ENCODE data around the gene NLRP7.
A peak's percentile ranks its signal among the peaks of the same experiment; 100 is the strongest.
"Not testable (repeated sequence)": the region's sequence is repeated elsewhere in the genome, so short reads cannot be mapped to it uniquely, and the experiment has no call there.

Gene NLRP7

GRCh38 chr19:54947381-54947780 lies at the start of gene NLRP7:
Gene NLRP7 (minus strand): TSS chr19:54947530.
- no peak for DNase-seq

DNA sequence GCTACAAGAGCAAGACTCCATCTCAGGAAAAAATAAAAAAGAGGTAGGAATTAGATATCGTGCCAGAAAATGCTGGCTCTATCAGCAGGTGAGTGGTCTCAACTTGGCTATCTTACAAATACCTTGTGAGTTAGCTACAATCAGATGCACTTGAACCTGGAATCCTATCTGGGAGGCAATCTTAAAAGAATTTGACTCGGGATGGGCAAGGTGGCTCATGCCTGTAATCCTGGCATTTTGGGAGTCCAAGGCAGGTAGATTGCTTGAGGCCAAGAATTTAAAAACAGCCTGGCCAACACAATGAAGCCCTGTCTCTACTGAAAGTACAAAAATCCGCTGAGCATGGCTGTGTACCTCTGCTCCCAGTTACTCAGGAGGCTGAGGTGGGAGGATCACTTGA lies 48.2 kb upstream of the NLRP7 start:
- DNase-seq, result no peak

GRCh38 chr19:54989531-54989930 lies 42.2 kb upstream of the NLRP7 start:
- DNase-seq, result not testable (repeated sequence)

DNA sequence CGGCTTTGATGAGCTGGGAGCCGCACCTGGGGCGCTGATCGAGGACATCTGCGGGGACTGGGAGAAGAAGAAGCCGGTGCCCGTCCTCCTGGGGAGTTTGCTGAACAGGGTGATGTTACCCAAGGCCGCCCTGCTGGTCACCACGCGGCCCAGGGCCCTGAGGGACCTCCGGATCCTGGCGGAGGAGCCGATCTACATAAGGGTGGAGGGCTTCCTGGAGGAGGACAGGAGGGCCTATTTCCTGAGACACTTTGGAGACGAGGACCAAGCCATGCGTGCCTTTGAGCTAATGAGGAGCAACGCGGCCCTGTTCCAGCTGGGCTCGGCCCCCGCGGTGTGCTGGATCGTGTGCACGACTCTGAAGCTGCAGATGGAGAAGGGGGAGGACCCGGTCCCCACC lies 35.2 kb upstream of the NLRP7 start:
- DNase-seq, result not testable (repeated sequence)

- DNase-seq, result peak; percentile 33 to 47
These were observed 26.1 kb upstream of the NLRP7 start for GRCh38 chr19:54973229-54974090.

DNA sequence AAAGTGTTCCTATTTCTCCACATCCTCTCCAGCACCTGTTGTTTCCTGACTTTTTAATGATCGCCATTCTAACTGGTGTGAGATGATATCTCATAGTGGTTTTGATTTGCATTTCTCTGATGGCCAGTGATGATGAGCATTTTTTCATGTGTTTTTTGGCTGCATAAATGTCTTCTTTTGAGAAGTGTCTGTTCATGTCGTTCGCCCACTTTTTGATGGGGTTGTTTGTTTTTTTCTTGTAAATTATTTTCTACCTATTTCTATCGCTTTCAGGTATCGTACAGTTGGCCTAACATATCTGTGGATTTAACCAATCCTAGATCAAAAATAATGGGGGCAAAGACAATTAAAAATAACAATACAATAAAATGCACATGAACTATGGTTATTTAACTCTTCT lies 24.1 kb upstream of the NLRP7 start:
- not testable (repeated sequence) for DNase-seq

DNA sequence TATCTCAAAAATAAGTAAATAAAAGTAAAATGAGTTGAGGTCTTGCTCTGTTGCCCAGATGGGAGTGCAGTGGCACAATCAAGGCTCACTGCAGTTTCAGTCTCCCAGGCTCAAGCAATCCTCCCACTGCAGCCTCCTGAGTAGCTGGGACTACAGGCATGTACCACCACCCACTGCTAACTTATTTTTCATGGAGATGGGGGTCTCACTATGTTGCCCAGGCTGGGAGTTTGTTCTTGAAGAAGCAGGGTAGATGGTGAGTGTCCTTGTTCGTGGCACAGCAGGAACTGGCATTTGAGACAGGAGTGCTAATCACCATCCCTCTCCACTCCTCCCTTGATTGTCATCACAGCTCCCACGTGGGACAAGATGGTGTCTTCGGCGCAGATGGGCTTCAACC lies 22.3 kb upstream of the NLRP7 start:
- DNase-seq, result no peak

- DNase-seq, result no peak
These were observed 20.3 kb upstream of the NLRP7 start for GRCh38 chr19:54967611-54968010.

GRCh38 chr19:54965055-54965454 lies 17.7 kb upstream of the NLRP7 start:
- DNase-seq, result not testable (repeated sequence)

DNA sequence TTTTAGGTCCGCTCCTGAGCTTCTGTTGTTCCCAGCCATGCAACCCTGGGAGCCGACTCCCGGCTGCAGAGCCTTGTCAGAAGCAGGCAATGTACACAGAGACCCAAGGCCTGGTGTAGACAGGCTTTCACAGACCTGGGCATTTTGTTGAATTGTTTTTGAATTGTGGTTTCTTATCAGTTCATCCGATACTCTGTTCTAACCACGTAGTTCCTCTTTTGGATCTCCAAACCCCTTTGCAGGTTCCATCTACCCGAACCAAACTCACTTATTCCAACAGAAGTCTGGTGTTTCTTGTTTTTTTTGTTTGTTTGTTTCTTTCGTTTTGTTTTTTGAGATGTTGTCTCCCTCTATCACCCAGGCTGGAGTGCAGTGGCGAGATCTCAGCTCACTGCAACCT lies 12.5 kb upstream of the NLRP7 start:
- DNase-seq, result no peak

GRCh38 chr19:54955376-54955775 lies 8.0 kb upstream of the NLRP7 start:
- DNase-seq, result no peak

DNA sequence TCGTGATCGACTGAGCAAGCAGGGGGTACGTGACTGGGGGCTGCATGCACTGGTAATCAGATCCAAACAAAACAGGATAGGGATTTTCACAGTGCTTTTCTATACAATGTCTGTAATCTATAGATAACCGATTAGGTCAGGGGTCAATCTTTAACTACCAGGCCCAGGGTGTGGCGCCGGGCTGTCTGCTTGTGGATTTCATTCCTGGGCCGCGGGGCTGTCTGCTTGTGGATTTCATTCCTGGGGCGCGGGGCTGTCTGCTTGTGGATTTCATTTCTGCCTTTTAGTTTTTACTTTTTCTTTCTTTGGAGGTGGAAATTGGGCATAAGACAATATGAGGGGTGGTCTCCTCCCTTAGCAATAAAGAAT lies 6.0 kb upstream of the NLRP7 start:
- DNase-seq, result not testable (repeated sequence)

GRCh38 chr19:54952591-54953344 lies 5.4 kb upstream of the NLRP7 start:
- DNase-seq, result peak in 1 of 2 donors; percentile 68

DNA sequence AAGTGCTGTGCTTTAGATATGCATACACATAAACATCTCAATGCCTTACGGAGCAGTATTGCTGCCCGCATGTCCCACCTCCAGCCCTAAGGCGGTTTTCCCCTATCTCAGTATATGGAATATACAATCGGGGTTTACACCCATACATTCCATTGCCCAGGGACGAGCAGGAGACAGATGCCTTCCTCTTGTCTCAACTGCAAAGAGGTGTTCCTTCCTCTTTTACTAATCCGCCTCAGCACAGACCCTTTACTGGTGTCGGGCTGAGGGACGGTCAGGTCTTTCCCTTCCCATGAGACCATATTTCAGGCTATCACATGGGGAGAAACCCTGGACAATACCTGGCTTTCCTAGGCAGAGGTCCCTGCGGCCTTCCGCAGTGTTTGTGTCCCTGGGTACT lies 3.2 kb upstream of the NLRP7 start:
- not testable (repeated sequence) for DNase-seq

GRCh38 chr19:54949412-54949811 lies 2.1 kb upstream of the NLRP7 start:
- DNase-seq, result no peak

DNA sequence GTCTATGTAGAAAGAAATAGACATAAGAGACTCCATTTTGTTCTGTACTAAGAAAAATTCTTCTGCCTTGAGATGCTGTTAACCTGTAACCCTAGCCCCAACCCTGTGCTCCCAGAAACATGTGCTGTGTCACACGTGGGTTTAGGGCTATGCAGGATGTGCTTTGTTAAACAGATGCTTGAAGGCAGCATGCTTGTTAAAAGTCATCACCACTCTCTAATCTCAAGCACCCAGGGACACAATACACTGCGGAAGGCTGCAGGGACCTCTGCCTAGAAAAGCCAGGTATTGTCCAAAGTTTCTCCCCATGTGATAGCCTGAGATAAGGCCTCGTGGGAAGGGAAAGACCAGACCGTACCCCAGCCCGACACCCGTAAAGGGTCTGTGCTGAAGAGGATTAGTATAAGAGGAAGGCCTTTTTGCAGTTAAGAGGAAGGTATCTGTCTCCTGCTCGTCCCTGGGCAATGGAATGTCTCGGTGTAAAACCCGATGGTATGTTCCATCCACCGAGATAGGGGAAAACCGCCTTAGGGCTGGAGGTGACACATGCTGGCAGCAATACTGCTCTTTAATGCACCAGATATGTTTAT lies 3.5 kb downstream of the NLRP7 start:
- DNase-seq, result not testable (repeated sequence)

GRCh38 chr19:54939538-54939937 lies 7.8 kb downstream of the NLRP7 start:
- DNase-seq, result not testable (repeated sequence)

DNA sequence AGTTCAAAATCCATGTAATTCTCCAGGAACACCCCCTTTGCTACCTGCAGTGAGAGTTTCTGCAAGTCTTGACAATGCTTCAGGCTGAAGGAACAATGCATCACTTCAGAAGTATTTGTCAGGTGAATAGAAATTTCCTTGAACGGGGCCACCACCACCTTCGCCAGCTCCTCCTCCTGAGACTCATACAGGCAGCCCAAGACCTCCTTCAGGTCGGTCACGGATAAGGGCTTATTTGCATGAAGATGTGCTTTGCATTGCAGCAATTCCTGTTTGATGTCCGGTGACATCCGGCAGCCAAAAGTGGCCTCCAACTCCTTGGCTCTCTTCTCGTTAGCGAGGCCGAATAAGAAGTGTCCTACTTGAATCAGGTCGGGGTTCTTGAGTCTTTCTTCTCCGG lies 8.4 kb downstream of the NLRP7 start:
- DNase-seq, result no peak

GRCh38 chr19:54937926-54938325 lies 9.4 kb downstream of the NLRP7 start:
- DNase-seq, result no peak

- DNase-seq, result no peak
These were observed 19.0 kb downstream of the NLRP7 start for GRCh38 chr19:54928299-54928698.

DNA sequence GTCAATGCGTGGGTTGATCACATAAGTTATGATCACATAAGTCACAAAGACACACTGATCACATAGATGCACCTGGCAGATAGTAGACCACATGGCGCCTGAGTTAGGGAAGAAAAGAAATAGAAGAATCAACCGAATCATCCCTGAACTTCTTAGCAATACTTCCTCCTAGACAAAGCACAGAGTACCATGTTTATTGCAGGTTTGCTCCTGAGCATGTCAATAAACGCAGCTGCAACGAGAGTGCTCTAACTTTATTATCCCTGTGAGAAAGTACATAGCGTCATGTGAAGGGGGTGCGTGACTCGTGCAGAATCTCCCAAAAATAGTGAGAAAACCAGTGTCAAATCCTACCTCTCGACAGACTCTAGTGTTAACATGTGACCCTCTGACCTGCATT lies 24.1 kb downstream of the NLRP7 start:
- no peak for DNase-seq

- no peak for DNase-seq
These were observed 26.2 kb downstream of the NLRP7 start for GRCh38 chr19:54921082-54921481.

DNA sequence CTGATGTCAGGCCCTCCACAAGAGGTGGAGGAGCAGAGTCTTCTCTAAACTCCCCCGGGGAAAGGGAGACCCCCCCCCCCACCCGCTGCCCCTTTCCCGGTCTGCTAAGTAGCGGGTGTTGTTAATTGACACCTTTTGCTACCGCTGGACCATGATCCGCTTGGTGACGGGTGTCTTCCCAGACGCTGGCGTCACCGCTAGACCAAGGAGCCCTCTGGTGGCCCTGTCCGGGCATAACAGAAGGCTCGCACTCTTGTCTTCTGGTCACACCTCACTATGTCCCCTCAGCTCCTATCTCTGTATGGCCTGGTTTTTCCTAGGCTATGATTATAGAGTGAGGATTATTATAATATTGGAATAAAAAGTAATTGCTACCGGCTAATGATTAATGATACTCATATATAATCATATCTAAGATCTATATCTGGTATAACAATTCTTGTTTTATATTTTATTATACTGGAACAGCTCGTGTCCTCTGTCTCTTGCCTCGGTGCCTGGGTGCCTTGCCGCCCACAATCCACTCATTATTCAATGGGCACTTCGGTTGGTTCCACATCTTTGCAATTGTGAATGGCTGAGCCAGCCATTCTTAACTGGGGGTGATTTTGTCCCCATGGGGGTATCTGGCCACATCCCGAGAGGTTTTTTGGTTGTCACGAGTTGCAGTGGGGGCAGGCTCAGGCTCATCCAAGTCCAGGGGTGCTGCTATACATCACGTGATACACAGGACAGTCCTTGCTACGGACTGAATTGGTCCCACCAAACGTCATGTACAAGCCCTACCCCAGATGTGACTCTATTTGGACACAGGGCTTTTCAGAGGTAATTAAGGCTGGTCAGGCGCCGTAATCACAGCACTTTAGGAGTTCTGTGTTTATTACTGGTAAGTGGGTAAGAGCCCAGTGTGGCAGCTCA lies 27.4 kb downstream of the NLRP7 start:
- DNase-seq, result peak in 1 of 2 donors; percentile 14
